Measurements from ENCODE around the gene ANKLE1.

DNA sequence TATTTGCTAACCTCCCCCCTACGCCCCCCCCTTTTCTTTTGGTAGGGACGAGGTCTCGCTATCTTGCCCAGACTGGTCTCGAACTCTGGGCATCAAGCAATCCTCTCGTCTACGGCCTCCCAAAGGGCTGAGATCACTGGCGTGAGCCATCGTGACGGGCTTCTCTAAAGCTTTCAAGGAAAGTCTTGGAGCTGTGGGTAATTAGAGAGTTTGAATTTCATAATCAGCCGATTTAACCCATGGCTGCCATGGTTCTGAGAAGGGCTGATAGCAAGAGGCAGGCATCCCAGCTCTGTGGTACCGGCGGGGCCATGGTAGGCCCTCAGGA, 22.2 kb downstream of the ANKLE1 start:
- TF ChIP-seq, protein P1, sequence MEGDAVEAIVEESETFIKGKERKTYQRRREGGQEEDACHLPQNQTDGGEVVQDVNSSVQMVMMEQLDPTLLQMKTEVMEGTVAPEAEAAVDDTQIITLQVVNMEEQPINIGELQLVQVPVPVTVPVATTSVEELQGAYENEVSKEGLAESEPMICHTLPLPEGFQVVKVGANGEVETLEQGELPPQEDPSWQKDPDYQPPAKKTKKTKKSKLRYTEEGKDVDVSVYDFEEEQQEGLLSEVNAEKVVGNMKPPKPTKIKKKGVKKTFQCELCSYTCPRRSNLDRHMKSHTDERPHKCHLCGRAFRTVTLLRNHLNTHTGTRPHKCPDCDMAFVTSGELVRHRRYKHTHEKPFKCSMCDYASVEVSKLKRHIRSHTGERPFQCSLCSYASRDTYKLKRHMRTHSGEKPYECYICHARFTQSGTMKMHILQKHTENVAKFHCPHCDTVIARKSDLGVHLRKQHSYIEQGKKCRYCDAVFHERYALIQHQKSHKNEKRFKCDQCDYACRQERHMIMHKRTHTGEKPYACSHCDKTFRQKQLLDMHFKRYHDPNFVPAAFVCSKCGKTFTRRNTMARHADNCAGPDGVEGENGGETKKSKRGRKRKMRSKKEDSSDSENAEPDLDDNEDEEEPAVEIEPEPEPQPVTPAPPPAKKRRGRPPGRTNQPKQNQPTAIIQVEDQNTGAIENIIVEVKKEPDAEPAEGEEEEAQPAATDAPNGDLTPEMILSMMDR (IDR thresholded peaks at IDR 0.05; ENCODE audit: poor library complexity) = no peak
- TF ChIP-seq EZH2phosphoT487 (IDR thresholded peaks at IDR 0.05; ENCODE audit: low read depth, severe bottlenecking, unreplicated experiment) = no peak
- no peak for TF ChIP-seq EZH2 (IDR thresholded peaks at IDR 0.05; ENCODE audit: borderline replicate concordance)

All from hepatocyte (in vitro differentiated cells).